ENCODE results near the gene SMS. TPM values are rescaled to one million over a fixed set of nuclear protein-coding genes. Genes with fewer than 3 reads are reported as not detected.

SMS gene
- total RNA-seq, 1 donor from 2014 or later = 66.3 TPM

DNA sequence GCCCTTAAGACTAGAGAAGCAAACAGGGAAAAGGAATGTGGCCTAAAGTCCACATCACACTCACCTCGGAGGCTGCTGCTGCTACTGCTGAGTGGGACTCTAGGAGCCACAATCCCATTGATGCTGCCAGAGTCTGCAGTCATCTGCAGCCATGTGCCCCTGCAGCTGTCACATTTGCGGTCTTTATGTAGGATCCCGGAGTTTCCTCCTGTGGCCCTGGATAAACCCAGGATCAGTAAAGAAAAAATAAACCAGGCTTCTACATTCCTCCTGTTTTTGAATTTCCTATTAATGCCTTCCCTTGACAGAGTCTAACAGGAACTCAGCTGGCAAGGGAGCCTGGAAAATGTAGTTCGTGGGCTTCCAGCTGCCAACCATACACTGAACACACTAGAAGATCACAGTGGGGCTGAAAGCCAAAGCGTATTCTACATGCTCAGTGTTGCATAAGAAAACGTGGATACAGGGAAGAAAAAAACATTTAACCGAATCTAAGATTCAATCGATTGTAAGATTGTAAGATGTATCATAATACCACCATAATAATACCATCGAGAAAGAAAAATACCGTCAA, 81.3 kb downstream of the SMS start:
- CTCF ChIA-PET = no interaction called here
- no peaks in the 10 kb centered on the region for H3K4me1 Mint-ChIP-seq
- POLR2A ChIA-PET = no interaction called here

DNA sequence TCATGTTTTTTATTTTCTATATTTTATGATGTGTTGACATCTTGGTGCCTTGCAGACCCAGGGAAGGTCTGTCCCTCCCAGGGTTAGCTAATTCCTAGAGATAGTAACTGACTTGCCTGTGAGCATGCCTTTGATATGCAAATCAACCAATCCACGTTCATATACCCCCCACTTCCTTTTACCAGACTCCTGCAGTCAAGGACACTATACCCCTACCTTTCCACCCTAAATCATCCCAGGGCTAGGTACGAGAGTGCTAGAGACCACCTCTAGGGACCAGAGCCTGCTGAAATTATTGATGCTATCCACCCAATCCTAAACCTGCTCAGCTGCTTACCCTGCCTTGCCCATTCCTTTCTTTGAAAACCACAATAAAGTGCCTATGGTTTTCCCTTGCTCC, 84.1 kb downstream of the SMS start:
- TF ChIP-seq, protein P1, sequence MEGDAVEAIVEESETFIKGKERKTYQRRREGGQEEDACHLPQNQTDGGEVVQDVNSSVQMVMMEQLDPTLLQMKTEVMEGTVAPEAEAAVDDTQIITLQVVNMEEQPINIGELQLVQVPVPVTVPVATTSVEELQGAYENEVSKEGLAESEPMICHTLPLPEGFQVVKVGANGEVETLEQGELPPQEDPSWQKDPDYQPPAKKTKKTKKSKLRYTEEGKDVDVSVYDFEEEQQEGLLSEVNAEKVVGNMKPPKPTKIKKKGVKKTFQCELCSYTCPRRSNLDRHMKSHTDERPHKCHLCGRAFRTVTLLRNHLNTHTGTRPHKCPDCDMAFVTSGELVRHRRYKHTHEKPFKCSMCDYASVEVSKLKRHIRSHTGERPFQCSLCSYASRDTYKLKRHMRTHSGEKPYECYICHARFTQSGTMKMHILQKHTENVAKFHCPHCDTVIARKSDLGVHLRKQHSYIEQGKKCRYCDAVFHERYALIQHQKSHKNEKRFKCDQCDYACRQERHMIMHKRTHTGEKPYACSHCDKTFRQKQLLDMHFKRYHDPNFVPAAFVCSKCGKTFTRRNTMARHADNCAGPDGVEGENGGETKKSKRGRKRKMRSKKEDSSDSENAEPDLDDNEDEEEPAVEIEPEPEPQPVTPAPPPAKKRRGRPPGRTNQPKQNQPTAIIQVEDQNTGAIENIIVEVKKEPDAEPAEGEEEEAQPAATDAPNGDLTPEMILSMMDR (IDR thresholded peaks at IDR 0.05) = no peak
- POLR2A ChIA-PET = no interaction called here
- H3K4me3 Mint-ChIP-seq = no peak overlapping the region
- H3K27me3 Mint-ChIP-seq = no peaks in the 10 kb centered on the region
- H3K9me3 Mint-ChIP-seq = no peaks in the 10 kb centered on the region
- no peak for DNase-seq
- CTCF ChIA-PET = no interaction called here
- H3K36me3 Mint-ChIP-seq (ENCODE audit: low read depth) = no peaks in the 10 kb centered on the region
- H3K27ac Mint-ChIP-seq = no peak overlapping the region
- peaks cover 4% of the 10 kb centered on the region for H3K4me1 Mint-ChIP-seq
- intact Hi-C loops (cut with micrococcal nuclease) = no loop called here
- ATAC-seq (ENCODE audit: low read depth) = no peak

More for the DNA sequence above, 81.3 kb downstream of the SMS start:
- TF ChIP-seq, protein P1 (IDR thresholded peaks at IDR 0.05) = no peak
- H3K9me3 Mint-ChIP-seq = no peaks in the 10 kb centered on the region
- H3K4me3 Mint-ChIP-seq = no peak overlapping the region
- no peaks in the 10 kb centered on the region for H3K36me3 Mint-ChIP-seq (ENCODE audit: low read depth)
- no peak overlapping the region for H3K27ac Mint-ChIP-seq
- DNase-seq = no peak
- ATAC-seq (ENCODE audit: low read depth) = no peak
- intact Hi-C loops (cut with micrococcal nuclease) = no loop called here
- H3K27me3 Mint-ChIP-seq = no peaks in the 10 kb centered on the region

DNA sequence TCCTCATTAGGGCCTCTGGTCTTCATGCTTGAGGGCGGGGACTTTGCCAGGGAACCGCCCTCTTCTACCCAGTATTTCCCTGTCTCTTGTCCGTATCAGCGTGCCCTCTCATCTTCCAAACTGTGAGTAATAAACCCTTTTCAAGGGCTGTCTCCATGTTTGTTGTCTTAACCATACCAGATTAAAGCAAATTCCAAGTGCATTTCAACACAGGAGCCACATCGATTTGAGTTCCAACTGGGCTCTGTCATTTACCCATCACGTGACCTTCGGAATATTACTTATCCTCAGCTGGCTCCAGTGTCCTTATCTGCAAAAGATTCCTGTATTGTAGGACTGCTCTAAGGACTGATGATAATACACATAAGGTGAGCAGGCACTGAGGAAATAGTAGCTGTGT, 85.2 kb downstream of the SMS start:
- POLR2A ChIA-PET = no interaction called here
- TF ChIP-seq, protein P1 (IDR thresholded peaks at IDR 0.05) = no peak
- no peak for DNase-seq
- no peaks in the 10 kb centered on the region for H3K36me3 Mint-ChIP-seq (ENCODE audit: low read depth)
- CTCF ChIA-PET = no interaction called here
- intact Hi-C loops (cut with micrococcal nuclease) = loop anchor here (5.0 kb wide), 1 partner anchor 33 kb away; no protein-coding TSS in a partner anchor
- no peak overlapping the region for H3K27ac Mint-ChIP-seq
- H3K4me1 Mint-ChIP-seq = peaks cover 8% of the 10 kb centered on the region
- H3K27me3 Mint-ChIP-seq = no peaks in the 10 kb centered on the region
- no peak overlapping the region for H3K4me3 Mint-ChIP-seq
- no peaks in the 10 kb centered on the region for H3K9me3 Mint-ChIP-seq
- ATAC-seq (ENCODE audit: low read depth) = no peak

DNA sequence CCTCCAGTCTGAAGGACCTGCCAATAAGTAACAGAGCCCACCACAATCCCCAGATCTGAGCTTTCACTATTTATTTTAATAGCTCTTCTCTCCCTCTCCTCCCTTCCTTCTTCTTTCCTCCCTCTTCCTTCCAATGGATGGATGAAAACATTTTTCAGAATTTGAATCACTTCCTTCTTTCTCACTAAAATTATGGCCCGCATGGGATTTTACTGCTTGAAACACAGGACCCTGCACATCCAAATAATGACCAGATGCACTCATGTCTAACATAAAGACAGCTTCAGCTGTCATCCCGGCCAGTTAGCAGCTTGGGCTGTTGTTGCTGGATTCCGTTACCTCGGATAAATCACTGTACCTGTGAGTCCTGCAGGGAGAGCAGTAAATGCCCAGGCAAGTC, 86.2 kb downstream of the SMS start:
- no peak overlapping the region for H3K27ac Mint-ChIP-seq
- H3K9me3 Mint-ChIP-seq = no peaks in the 10 kb centered on the region

DNA sequence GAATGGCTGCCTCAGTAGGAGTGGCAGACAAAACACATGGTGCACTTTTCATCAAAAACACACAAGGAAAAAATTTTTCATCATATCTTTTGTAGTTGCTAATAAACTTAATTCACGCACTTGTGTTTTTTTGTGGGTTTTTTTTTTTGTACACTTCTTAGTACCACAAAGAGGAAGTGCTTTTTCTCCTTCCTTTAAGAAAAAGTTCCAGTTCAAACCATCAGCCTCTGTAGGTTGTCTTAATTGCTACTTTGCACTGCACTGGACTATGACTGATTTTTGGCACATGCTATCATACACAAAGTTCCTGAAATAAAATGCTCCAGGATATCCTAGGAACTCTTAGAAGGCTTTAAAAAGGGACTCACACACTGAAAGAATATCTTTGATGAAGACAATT, 91.6 kb downstream of the SMS start, which contains the start of gene PHEX:
PHEX (plus strand) TSS at position 242 of the 400 bp plus-strand sequence. CDS start 681 bp downstream, outside the sequence.
- Mint-ChIP-seq H3K9me3 (no peaks in the 10 kb centered on the region), H3K27me3 (no peaks in the 10 kb centered on the region), H3K36me3 (ENCODE audit: low read depth) (no peaks in the 10 kb centered on the region), H3K27ac (no peak within 1 kb of the TSS), H3K4me1 (peaks cover 18% of the 10 kb centered on the region), H3K4me3 (no peak within 1 kb of the TSS)
- intact Hi-C loops (cut with micrococcal nuclease) = no loop called here
- TF ChIP-seq, protein P1 (IDR thresholded peaks at IDR 0.05) = no peak
- CTCF ChIA-PET = no interaction called here
- ATAC-seq (ENCODE audit: low read depth) = no peak
- DNase-seq = no peak
- POLR2A ChIA-PET = no interaction called here

More for the DNA sequence above, 86.2 kb downstream of the SMS start:
- Mint-ChIP-seq H3K36me3 (ENCODE audit: low read depth) (no peaks in the 10 kb centered on the region), H3K4me3 (no peak overlapping the region), H3K4me1 (peaks cover 10% of the 10 kb centered on the region), H3K27me3 (no peaks in the 10 kb centered on the region)
- TF ChIP-seq, protein P1 (IDR thresholded peaks at IDR 0.05) = no peak
- DNase-seq (no peak), ATAC-seq (ENCODE audit: low read depth) (no peak)
- ChIA-PET POLR2A (no interaction called here), CTCF (no interaction called here)
- intact Hi-C loops (cut with micrococcal nuclease) = loop anchor here (5.0 kb wide), 1 partner anchor 34 kb away; no protein-coding TSS in a partner anchor

Measured in activated B cell treated with CpG ODN at 0.5 μM for 24 hours (primary cell).